ENCODE measurements around the gene MEOX2. TPM values are rescaled to one million over a fixed set of nuclear protein-coding genes. Genes with fewer than 3 reads are reported as not detected.

MEOX2 gene
- total RNA-seq, 2 donors from 2014 or later: not detected

Other genes starting within 250 kb of the MEOX2 start
- gene AGMO, start 124.7 kb downstream of the MEOX2 start, total RNA-seq: not detected

All from T-helper 17 cell (primary cell).